ENCODE results near the gene ACAD8. TPM values are rescaled to one million over a fixed set of nuclear protein-coding genes. Genes with fewer than 3 reads are reported as not detected.

Gene ACAD8
- total and polyA plus RNA-seq, 11 donors, result 21.0 to 48.2 (median 37.1) TPM

DNA sequence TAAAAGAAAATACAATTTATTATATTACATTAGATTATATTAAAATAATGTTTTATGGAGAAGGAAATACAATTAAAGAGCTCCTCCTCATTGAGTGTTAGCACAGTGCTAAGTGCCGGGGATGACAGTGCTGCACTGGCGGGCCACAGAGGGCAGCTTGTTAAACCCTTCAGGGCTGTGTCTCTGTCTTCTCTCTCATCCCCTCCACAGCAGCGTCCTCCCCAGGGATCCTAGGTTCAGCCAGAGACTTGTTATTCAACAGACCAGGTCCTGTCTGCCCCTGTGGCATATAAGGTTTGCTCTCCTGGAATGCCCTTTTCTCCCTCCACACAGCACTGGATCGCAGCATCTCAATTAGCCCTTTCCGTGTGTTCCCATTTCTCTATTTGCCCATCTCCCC lies 14.4 kb upstream of the ACAD8 start:
- TF ChIP-seq CTCF (IDR thresholded peaks at IDR 0.05), result no peak
- TF ChIP-seq POLR2A (IDR thresholded peaks at IDR 0.05), result no peak
- no peaks in the 10 kb centered on the region for H3K27me3 ChIP-seq
- H3K36me3 ChIP-seq, result peaks cover 0 to 90% (median 73%) of the 10 kb centered on the region in 9 donors
- intact Hi-C loops (cut with DNase I), result no loop called here
- H3K9me3 ChIP-seq, result no peaks in the 10 kb centered on the region
- no peak overlapping the region for H3K4me3 ChIP-seq
- 95 to 97% (median 95%) methylated on average over 5 of the region's 5 CpGs for WGBS, 4 donors
- ATAC-seq (no peak), DNase-seq (no peak)
- H3K27ac ChIP-seq, result no peak overlapping the region
- H3K4me1 ChIP-seq, result peaks cover 0 to 16% (median 3%) of the 10 kb centered on the region in 12 donors

- intact Hi-C loops (cut with DNase I), result no loop called here
- H3K27ac ChIP-seq, result no peak overlapping the region
- no peak for DNase-seq
- no peak overlapping the region for H3K4me3 ChIP-seq
- peaks cover 0 to 95% (median 77%) of the 10 kb centered on the region in 9 donors for H3K36me3 ChIP-seq
- no peaks in the 10 kb centered on the region for H3K27me3 ChIP-seq
- no peak for ATAC-seq
- H3K9me3 ChIP-seq, result no peaks in the 10 kb centered on the region
- whole genome bisulfite sequencing, 4 donors, result 63 to 86% (median 72%) methylated on average over 6 of the region's 6 CpGs
- H3K4me1 ChIP-seq, result peaks cover 0 to 3% (median 0%) of the 10 kb centered on the region in 12 donors
- no peak for TF ChIP-seq POLR2A (IDR thresholded peaks at IDR 0.05)
- TF ChIP-seq CTCF (IDR thresholded peaks at IDR 0.05), result no peak
These were observed 12.8 kb upstream of the ACAD8 start for GRCh38 chr11:134240592-134240991.

DNA sequence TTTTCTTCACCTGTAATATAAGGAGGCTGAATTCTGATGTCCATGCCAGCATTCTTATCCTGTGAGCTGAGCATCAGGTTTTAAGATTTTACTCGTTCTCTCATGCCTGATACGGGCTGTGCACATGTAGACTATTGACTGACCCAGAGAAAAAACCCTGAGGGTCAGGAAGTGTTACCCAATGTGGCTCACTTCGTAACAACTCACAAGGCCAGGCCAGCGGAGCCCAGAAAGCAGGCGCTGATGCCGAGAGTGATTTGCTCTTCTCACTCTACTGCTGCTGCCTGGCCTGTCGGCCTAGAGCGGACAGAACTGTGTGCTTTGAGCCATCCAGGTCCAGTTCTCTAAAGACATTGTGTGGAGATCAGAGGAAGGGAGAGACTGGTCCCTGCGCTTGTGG lies 11.0 kb upstream of the ACAD8 start:
- H3K27ac ChIP-seq, result no peak overlapping the region
- ATAC-seq (no peak), DNase-seq (no peak)
- WGBS, 4 donors, result 82 to 92% (median 88%) methylated on average over 9 of the region's 9 CpGs
- no peaks in the 10 kb centered on the region for H3K9me3 ChIP-seq
- TF ChIP-seq CTCF (IDR thresholded peaks at IDR 0.05) (no peak), POLR2A (IDR thresholded peaks at IDR 0.05) (no peak)
- H3K4me3 ChIP-seq, result no peak overlapping the region
- intact Hi-C loops (cut with DNase I), result no loop called here
- no peaks in the 10 kb centered on the region for H3K4me1 ChIP-seq
- H3K36me3 ChIP-seq, result peaks cover 0 to 97% (median 87%) of the 10 kb centered on the region in 9 donors
- no peaks in the 10 kb centered on the region for H3K27me3 ChIP-seq

DNA sequence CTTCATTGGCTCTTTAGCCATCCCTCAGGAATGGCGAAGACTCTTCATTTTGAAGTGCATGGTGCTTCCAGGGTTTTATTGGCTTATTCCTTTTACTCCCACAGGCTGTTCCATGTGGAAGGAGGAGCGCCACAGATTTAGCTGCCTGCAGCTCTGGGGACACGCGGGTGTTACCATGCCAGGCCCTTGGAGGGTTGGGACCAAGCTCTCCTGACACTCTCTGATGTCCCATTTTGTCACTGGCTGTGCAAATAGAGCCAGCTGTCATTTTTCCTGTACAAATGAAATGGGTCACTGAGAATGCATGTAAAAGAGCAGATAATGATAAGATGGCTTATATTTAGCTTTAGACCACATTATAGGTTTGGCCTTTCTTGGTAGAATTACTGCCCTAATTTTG lies 9.5 kb upstream of the ACAD8 start:
- no peaks in the 10 kb centered on the region for H3K9me3 ChIP-seq
- H3K36me3 ChIP-seq, result peaks cover 0 to 98% (median 92%) of the 10 kb centered on the region in 9 donors
- ATAC-seq, result no peak
- no peak overlapping the region for H3K4me3 ChIP-seq
- H3K4me1 ChIP-seq, result no peaks in the 10 kb centered on the region
- no peak for DNase-seq
- 80 to 96% (median 93%) methylated on average over 4 of the region's 4 CpGs for WGBS, 4 donors
- H3K27me3 ChIP-seq, result no peaks in the 10 kb centered on the region
- intact Hi-C loops (cut with DNase I), result no loop called here
- TF ChIP-seq POLR2A (IDR thresholded peaks at IDR 0.05), result no peak
- no peak for TF ChIP-seq CTCF (IDR thresholded peaks at IDR 0.05)
- no peak overlapping the region for H3K27ac ChIP-seq
